SK-N-SH (cell line): ENCODE data around the gene RPUSD3. TPM values are rescaled to one million over a fixed set of nuclear protein-coding genes. Genes with fewer than 3 reads are reported as not detected.
A peak's percentile ranks its signal among the peaks of the same experiment; 100 is the strongest.

Experiments used
- CTCF ChIA-PET: fragments of 300-600, 350-600 bp; formaldehyde crosslinking; extraction: SDS; loops from one replicate; lab custom pipeline; 2021; lab: Yijun Ruan, JAX
- POLR2A ChIA-PET: fragments of 350-600 bp; sonication (Branson Sonifier 250); formaldehyde crosslinking; extraction: SDS; loops from one replicate; lab custom pipeline; 2020; ENCODE audit warnings: antibody characterized with exemption, inconsistent platforms; lab: Yijun Ruan, JAX
- DNase-seq: peaks from one replicate; pipeline ENCODE4 v3.0.0; 2012
- H2AFZ ChIP-seq: fragments of 200-600 bp; sonication (generic); 2 replicates; pipeline ENCODE4 v1.8.1; 2016; ENCODE audit warnings: antibody characterized with exemption, mild to moderate bottlenecking, low read depth
- H3F3A ChIP-seq: fragments of 200-600 bp; sonication (generic); replicated peaks from 2 replicates; pipeline ENCODE3; 2016; ENCODE audit warnings: antibody characterized with exemption, mild to moderate bottlenecking; ENCODE audit not compliant: insufficient read depth
- H3K27ac ChIP-seq, 2 experiments: fragments of 200-500 bp in 1 of 2; fragments of 200-600 bp in 1 of 2; sonication (Bioruptor generic) in 1 of 2; sonication (generic), shearing (Covaris generic) in 1 of 2; 2 replicates each; pipeline versions ENCODE4 v1.5.1 to v1.6.1; 2014 to 2016; ENCODE audit warnings: low read depth in 2 of 2, inconsistent platforms in 1 of 2, low read length in 1 of 2, mild to moderate bottlenecking in 1 of 2, mixed read lengths in 1 of 2
- H3K27me3 ChIP-seq: fragments of 200-600 bp; sonication (generic), shearing (Covaris generic); 2 replicates; pipeline ENCODE4 v1.6.1; 2016; ENCODE audit warnings: mixed run types; ENCODE audit not compliant: insufficient read depth
- H3K36me3 ChIP-seq, 2 experiments: fragments of 200-500 bp in 1 of 2; fragments of 200-600 bp in 1 of 2; sonication (Bioruptor generic) in 1 of 2; sonication (generic) in 1 of 2; replicated peaks in 1 of 2; 2 replicates each; pipeline versions ENCODE3 to v1.5.1; 2014 to 2016; ENCODE audit warnings: low read length in 1 of 2, mild to moderate bottlenecking in 1 of 2; ENCODE audit not compliant: insufficient read depth in 2 of 2, control insufficient read depth in 1 of 2
- H3K4me1 ChIP-seq, 2 experiments: fragments of 200-500 bp in 1 of 2; fragments of 200-600 bp in 1 of 2; sonication (Bioruptor generic) in 1 of 2; sonication (generic), shearing (Covaris generic) in 1 of 2; 2 replicates each; pipeline versions ENCODE4 v1.5.1 to v1.6.1; 2014 to 2016; ENCODE audit warnings: low read depth in 1 of 2, low read length in 1 of 2, mixed run types in 1 of 2; ENCODE audit not compliant: insufficient read depth in 2 of 2, control insufficient read depth in 1 of 2
- H3K4me2 ChIP-seq: fragments of 200-600 bp; sonication (generic), shearing (Covaris generic); 2 replicates; pipeline ENCODE4 v1.6.1; 2017; ENCODE audit warnings: mixed run types
- H3K4me3 ChIP-seq, 2 experiments: fragments of 200-500 bp in 1 of 2; fragments of 200-600 bp in 1 of 2; sonication (Bioruptor generic) in 1 of 2; sonication (generic), shearing (Covaris generic) in 1 of 2; 2 replicates each; pipeline versions ENCODE4 v1.5.1 to v1.8.1; 2014 to 2016; ENCODE audit warnings: low read depth in 2 of 2, inconsistent platforms in 1 of 2, low read length in 1 of 2, mild to moderate bottlenecking in 1 of 2, mixed read lengths in 1 of 2, moderate library complexity in 1 of 2
- H3K79me2 ChIP-seq: fragments of 200-600 bp; sonication (generic); 2 replicates; pipeline ENCODE4 v1.8.1; 2017; ENCODE audit warnings: mild to moderate bottlenecking; ENCODE audit not compliant: insufficient read depth
- H3K9ac ChIP-seq: fragments of 200-600 bp; sonication (generic); 2 replicates; pipeline ENCODE4 v1.6.1; 2017; ENCODE audit warnings: mixed run types
- H3K9me2 ChIP-seq: fragments of 200-600 bp; sonication (generic); 2 replicates; pipeline ENCODE4 v1.6.1; 2017; ENCODE audit warnings: mixed run types
- H3K9me3 ChIP-seq: fragments of 200-600 bp; sonication (generic); 2 replicates; pipeline ENCODE4 v1.6.1; 2017; ENCODE audit warnings: mixed run types, mild to moderate bottlenecking, moderate library complexity
- H4K20me1 ChIP-seq: fragments of 200-600 bp; sonication (generic); 2 replicates; pipeline ENCODE4 v1.6.1; 2017; ENCODE audit warnings: mild to moderate bottlenecking, mixed run types; ENCODE audit not compliant: insufficient read depth
- CHD2 ChIP-seq: fragments of 150-350 bp; IDR thresholded peaks from 2 replicates; pipeline ENCODE4 v1.6.1; 2018; ENCODE audit warnings: low read length; ENCODE audit not compliant: partially characterized antibody
- CTCF ChIP-seq: fragments of 200-600 bp; sonication (generic); IDR thresholded peaks from 2 replicates; pipeline ENCODE4 v1.6.1; 2017; ENCODE audit warnings: antibody characterized with exemption, mild to moderate bottlenecking, moderate library complexity
- ELF1 ChIP-seq: IDR thresholded peaks from 2 replicates; pipeline ENCODE4 v1.4.0; 2012
- EP300 ChIP-seq, 2 experiments: IDR thresholded peaks; 2 replicates each; pipeline versions ENCODE4 v1.4.0 to v1.6.1; 2012; ENCODE audit warnings: borderline replicate concordance in 1 of 2, low read depth in 1 of 2, low read length in 1 of 2
- EZH2phosphoT487 ChIP-seq: fragments of 200-600 bp; sonication (generic); IDR thresholded peaks from 2 replicates; pipeline ENCODE4 v1.6.1; 2017; ENCODE audit warnings: low read depth, mixed run types, mild to moderate bottlenecking, antibody characterized with exemption, moderate library complexity, borderline replicate concordance
- FOSL2 ChIP-seq: IDR thresholded peaks from 2 replicates; pipeline ENCODE4 v1.4.0; 2012; ENCODE audit warnings: low read depth, mild to moderate bottlenecking, moderate library complexity, borderline replicate concordance
- FOXM1 ChIP-seq: IDR thresholded peaks from 2 replicates; pipeline ENCODE4 v1.4.0; 2012; ENCODE audit warnings: low read depth, mild to moderate bottlenecking
- GABPA ChIP-seq: IDR thresholded peaks from 2 replicates; pipeline ENCODE4 v1.4.0; 2012; ENCODE audit warnings: low read depth, mild to moderate bottlenecking
- GATA2 ChIP-seq: sonication (generic); formaldehyde crosslinking; IDR thresholded peaks from 2 replicates; pipeline ENCODE4 v1.5.0; 2020; ENCODE audit warnings: mild to moderate bottlenecking, missing genetic modification reagents
- MAX ChIP-seq: IDR thresholded peaks from 2 replicates; pipeline ENCODE4 v1.4.0; 2012; ENCODE audit warnings: low read depth
- MEF2A ChIP-seq: IDR thresholded peaks from 2 replicates; pipeline ENCODE4 v1.4.0; 2012; ENCODE audit warnings: low read depth, borderline replicate concordance
- NFIC ChIP-seq: IDR thresholded peaks from 2 replicates; pipeline ENCODE4 v1.4.0; 2012; ENCODE audit warnings: borderline replicate concordance
- NRF1 ChIP-seq: IDR thresholded peaks from 2 replicates; pipeline ENCODE4 v1.6.1; 2012; ENCODE audit warnings: low read depth, mild to moderate bottlenecking, low read length
- PBX3 ChIP-seq: IDR thresholded peaks from 2 replicates; pipeline ENCODE4; 2012
- RAD21 ChIP-seq: IDR thresholded peaks from 2 replicates; pipeline ENCODE4 v1.6.1; 2012; ENCODE audit warnings: mild to moderate bottlenecking, low read length
- RCOR1 ChIP-seq: fragments of 150-350 bp; IDR thresholded peaks from 2 replicates; pipeline ENCODE4 v1.6.1; 2017; ENCODE audit warnings: antibody characterized with exemption, low read length
- REST ChIP-seq: IDR thresholded peaks from 2 replicates; pipeline ENCODE4 v1.6.1; 2012; ENCODE audit warnings: mild to moderate bottlenecking, low read depth, low read length, moderate library complexity
- RFX5 ChIP-seq: IDR thresholded peaks from 2 replicates; pipeline ENCODE4 v1.6.1; 2012; ENCODE audit warnings: mild to moderate bottlenecking, improper control_type of control experiment, low read length
- RXRA ChIP-seq: IDR thresholded peaks from 2 replicates; pipeline ENCODE4 v1.4.0; 2012; ENCODE audit warnings: low read depth, mild to moderate bottlenecking, borderline replicate concordance
- TAF1 ChIP-seq: IDR thresholded peaks from 2 replicates; pipeline ENCODE4 v1.6.1; 2012; ENCODE audit warnings: low read depth, mild to moderate bottlenecking, low read length, moderate library complexity, borderline replicate concordance
- TEAD4 ChIP-seq: IDR thresholded peaks from 2 replicates; pipeline ENCODE4 v1.4.0; 2012; ENCODE audit warnings: mild to moderate bottlenecking, borderline replicate concordance; ENCODE audit not compliant: insufficient read depth
- USF1 ChIP-seq: IDR thresholded peaks from 2 replicates; pipeline ENCODE4 v1.4.0; 2012; ENCODE audit warnings: low read depth, borderline replicate concordance
- USF2 ChIP-seq: fragments of 150-350 bp; IDR thresholded peaks from 2 replicates; pipeline ENCODE4 v1.6.1; 2017; ENCODE audit warnings: antibody characterized with exemption, low read length, low read depth, borderline replicate concordance
- WGBS: methylation state at CpG from one replicate; pipeline ENCODE4 v1.1.6; 2017; ENCODE audit warnings: low lambda C conversion rate; 5-methylcytosine and 5-hydroxymethylcytosine counted together
- polyA plus RNA-seq, 3 experiments: library from polyadenylated mRNA; depleted of rRNA; stranded (reverse); fragments of >200 nt; gene quantifications; 2 replicates each; pipeline ENCODE4 v1.2.3, GENCODE V29; 2012

Gene RPUSD3
- polyA plus RNA-seq, 1 of the 3 experiments (the other 2 are of a cell fraction): 43.4 TPM

GRCh38 chr3:9792405-9793160 is 51.2 kb downstream of the RPUSD3 start, which contains the start of the genes ARPC4 and TADA3:
ARPC4 (plus strand) TSS chr3:9793082; CDS start chr3:9793122, 40 bp downstream.
TADA3 (minus strand) TSS chr3:9792473; CDS start chr3:9791466, 1,007 bp downstream.
- H3K9me3 ChIP-seq: no peaks in the 10 kb centered on the region
- H3K9ac ChIP-seq: peak within 1 kb of the TSS; percentile 98
- no peaks in the 10 kb centered on the region for H3F3A ChIP-seq
- H3K9me2 ChIP-seq: no peaks in the 10 kb centered on the region
- H2AFZ ChIP-seq: peak within 1 kb of the TSS; percentile 73
- H3K4me2 ChIP-seq: peak within 1 kb of the TSS; percentile 83
- ChIA-PET POLR2A (interaction anchor here (0.6 to 1.5 kb wide), 14 partner anchors 9 to 456 kb away, joined by 3 to 9 read pairs (median 3); partner anchors contain the start of genes CAMK1, CRELD1, EMC3 and MTMR14), CTCF (interaction anchor here (0.6 to 1.6 kb wide), 3 partner anchors 16 to 535 kb away, joined by 3 to 6 read pairs (median 3); partner anchors contain the start of gene CRELD1)
- H3K36me3 ChIP-seq: peaks cover 36 to 39% of the 10 kb centered on the region in 2 experiments
- peak within 1 kb of the TSS; percentile 82 to 96 for H3K4me3 ChIP-seq
- no peaks in the 10 kb centered on the region for H3K27me3 ChIP-seq
- peak; percentile 94 for DNase-seq
- peaks cover 10 to 13% of the 10 kb centered on the region in 2 experiments; a peak in 1 of 4 replicates for H3K4me1 ChIP-seq
- under 1% methylated on average over 30 of the region's 65 CpGs for WGBS
- peaks cover 69% of the 10 kb centered on the region for H3K79me2 ChIP-seq
- H3K27ac ChIP-seq: peak within 1 kb of the TSS; percentile 91 to 97
- peaks cover 15% of the 10 kb centered on the region; the same call in 1 of the 2 replicates for H4K20me1 ChIP-seq
- TF ChIP-seq EP300 (IDR thresholded peaks at IDR 0.05; ENCODE audit: borderline replicate concordance in 1 of 2, low read depth in 1 of 2, low read length in 1 of 2): 0 out of 4 replicates have a peak, but pooled peaks of 1 of the 2 experiments have one; percentile 15
- TF ChIP-seq FOXM1: no peak
- no peak for TF ChIP-seq EZH2phosphoT487
- TF ChIP-seq ELF1: peak; percentile 92
- no peak for TF ChIP-seq CTCF
- TF ChIP-seq NFIC: peak; percentile 3; the same call in 1 of the 2 replicates
- no peak for TF ChIP-seq REST
- TF ChIP-seq TAF1: peak; percentile 80
- TF ChIP-seq USF2: no peak
- TF ChIP-seq CHD2: peak; percentile 99
- TF ChIP-seq RAD21: no peak
- TF ChIP-seq MEF2A: no peak
- TF ChIP-seq PBX3: no peak; the same call in 1 of the 2 replicates
- no peak for TF ChIP-seq USF1
- TF ChIP-seq RCOR1: no peak
- TF ChIP-seq TEAD4: no peak
- no peak for TF ChIP-seq NRF1
- no peak for TF ChIP-seq GATA2 (CRISPR knock-in tag)
- no peak for TF ChIP-seq RXRA
- TF ChIP-seq GABPA: peak; percentile 84
- TF ChIP-seq MAX: peak; percentile 46
- TF ChIP-seq FOSL2: no peak
- no peak for TF ChIP-seq RFX5
